Mucosa of descending colon (tissue), 3 donors: Measurements from ENCODE around the gene INPP5A. TPM values are rescaled to one million over a fixed set of nuclear protein-coding genes. Genes with fewer than 3 reads are reported as not detected.

ENCODE experiments used
- ATAC-seq: fragments of 200-7000 bp; cut with Tn5 transposase; one replicate; pipeline ENCODE4 v1.9.1; 2020; ENCODE audit warnings: mild to moderate bottlenecking, moderate library complexity
- DNase-seq, 3 donors: peaks; one replicate each; pipeline ENCODE4 v3.0.0-alpha.2; 2020
- H3K36me3 ChIP-seq: fragments of 200-600 bp; one replicate; pipeline ENCODE4 v1.8.0; 2021; ENCODE audit warnings: low read depth, mild to moderate bottlenecking
- H3K4me1 ChIP-seq: fragments of 200-600 bp; one replicate; pipeline ENCODE4 v1.8.0; 2021; ENCODE audit warnings: low read depth, mild to moderate bottlenecking
- H3K4me3 ChIP-seq: fragments of 200-600 bp; one replicate; pipeline ENCODE4 v1.8.0; 2021; ENCODE audit warnings: mild to moderate bottlenecking
- H3K9me3 ChIP-seq: fragments of 200-600 bp; one replicate; pipeline ENCODE4 v1.8.0; 2021; ENCODE audit warnings: mild to moderate bottlenecking
- CTCF ChIP-seq: fragments of 200-600 bp; IDR thresholded peaks from one replicate; pipeline ENCODE4 v1.8.0; 2022; ENCODE audit warnings: antibody characterized with exemption, mild to moderate bottlenecking
- intact Hi-C, 2 donors: fragments of 100-400 bp; cut with DNase I in 1 of 2; cut with micrococcal nuclease in 1 of 2; formaldehyde crosslinking; loops; one replicate each; pipeline versions ENCODE4 v1.11.0 to v1.11.1; 2022; cut with DNase I, micrococcal nuclease
- total RNA-seq, 3 donors: library from RNA; stranded (reverse); fragmentation: NEBNext Ultra II Directional in 2 of 3; extraction: Animal tissue kit (Norgen Biotek cat#: 25700) in 2 of 3; gene quantifications; one replicate each; pipeline versions ENCODE4 v1.2.1 to v1.2.4, GENCODE V29; 2021 to 2023
- donor health status: DM: no; HTN: no; CAD: no; lungs with moderate emphysema.
- donor health status: DM: no; HTN: no; CAD: no.
- donor health status: DM: no; HTN: yes; CAD: no.

The INPP5A gene
- total RNA-seq, 3 donors from 2014 or later, result 31.7 to 92.8 (median 32.0) TPM

GRCh38 chr10:132507409-132507955, 30.1 kb upstream of the INPP5A start:
- H3K4me3 ChIP-seq, result no peak overlapping the region
- DNase-seq (peak in 1 of 3 donors; percentile 17), ATAC-seq (no peak)
- H3K36me3 ChIP-seq, result no peaks in the 10 kb centered on the region
- no peaks in the 10 kb centered on the region for H3K4me1 ChIP-seq
- H3K9me3 ChIP-seq, result no peaks in the 10 kb centered on the region
- no peak for TF ChIP-seq CTCF
- intact Hi-C loops, result no loop called here

GRCh38 chr10:132507956-132508490, 29.6 kb upstream of the INPP5A start:
- H3K36me3 ChIP-seq, result no peaks in the 10 kb centered on the region
- no peaks in the 10 kb centered on the region for H3K4me1 ChIP-seq
- intact Hi-C loops, result no loop called here
- no peak for TF ChIP-seq CTCF
- no peak overlapping the region for H3K4me3 ChIP-seq
- ATAC-seq, result no peak
- no peaks in the 10 kb centered on the region for H3K9me3 ChIP-seq
- no peak for DNase-seq

GRCh38 chr10:132508581-132509443, 28.8 kb upstream of the INPP5A start:
- Histone ChIP-seq H3K36me3 (no peaks in the 10 kb centered on the region), H3K4me1 (no peaks in the 10 kb centered on the region), H3K4me3 (no peak overlapping the region), H3K9me3 (peaks cover 3% of the 10 kb centered on the region)
- peak in 1 of 3 donors; percentile 38 for DNase-seq
- no peak for ATAC-seq
- TF ChIP-seq CTCF, result no peak
- intact Hi-C loops, result no loop called here

GRCh38 chr10:132509506-132510173, 27.9 kb upstream of the INPP5A start:
- peak in 1 of 3 donors; percentile 29 for DNase-seq
- no peak for TF ChIP-seq CTCF
- Histone ChIP-seq H3K36me3 (no peaks in the 10 kb centered on the region), H3K9me3 (peaks cover 3% of the 10 kb centered on the region), H3K4me3 (no peak overlapping the region), H3K4me1 (no peaks in the 10 kb centered on the region)
- ATAC-seq, result peak; percentile 18
- intact Hi-C loops, result no loop called here

GRCh38 chr10:132510174-132510611, 27.4 kb upstream of the INPP5A start:
- DNase-seq (peak in 1 of 3 donors; percentile 40), ATAC-seq (no peak)
- Histone ChIP-seq H3K4me1 (no peaks in the 10 kb centered on the region), H3K4me3 (no peak overlapping the region), H3K9me3 (peaks cover 3% of the 10 kb centered on the region), H3K36me3 (no peaks in the 10 kb centered on the region)
- intact Hi-C loops, result no loop called here
- no peak for TF ChIP-seq CTCF
